ENCODE results near the gene SLC38A5.
"Not testable (repeated sequence)": the region's sequence is repeated elsewhere in the genome, so short reads cannot be mapped to it uniquely, and the experiment has no call there.

SLC38A5 gene

DNA sequence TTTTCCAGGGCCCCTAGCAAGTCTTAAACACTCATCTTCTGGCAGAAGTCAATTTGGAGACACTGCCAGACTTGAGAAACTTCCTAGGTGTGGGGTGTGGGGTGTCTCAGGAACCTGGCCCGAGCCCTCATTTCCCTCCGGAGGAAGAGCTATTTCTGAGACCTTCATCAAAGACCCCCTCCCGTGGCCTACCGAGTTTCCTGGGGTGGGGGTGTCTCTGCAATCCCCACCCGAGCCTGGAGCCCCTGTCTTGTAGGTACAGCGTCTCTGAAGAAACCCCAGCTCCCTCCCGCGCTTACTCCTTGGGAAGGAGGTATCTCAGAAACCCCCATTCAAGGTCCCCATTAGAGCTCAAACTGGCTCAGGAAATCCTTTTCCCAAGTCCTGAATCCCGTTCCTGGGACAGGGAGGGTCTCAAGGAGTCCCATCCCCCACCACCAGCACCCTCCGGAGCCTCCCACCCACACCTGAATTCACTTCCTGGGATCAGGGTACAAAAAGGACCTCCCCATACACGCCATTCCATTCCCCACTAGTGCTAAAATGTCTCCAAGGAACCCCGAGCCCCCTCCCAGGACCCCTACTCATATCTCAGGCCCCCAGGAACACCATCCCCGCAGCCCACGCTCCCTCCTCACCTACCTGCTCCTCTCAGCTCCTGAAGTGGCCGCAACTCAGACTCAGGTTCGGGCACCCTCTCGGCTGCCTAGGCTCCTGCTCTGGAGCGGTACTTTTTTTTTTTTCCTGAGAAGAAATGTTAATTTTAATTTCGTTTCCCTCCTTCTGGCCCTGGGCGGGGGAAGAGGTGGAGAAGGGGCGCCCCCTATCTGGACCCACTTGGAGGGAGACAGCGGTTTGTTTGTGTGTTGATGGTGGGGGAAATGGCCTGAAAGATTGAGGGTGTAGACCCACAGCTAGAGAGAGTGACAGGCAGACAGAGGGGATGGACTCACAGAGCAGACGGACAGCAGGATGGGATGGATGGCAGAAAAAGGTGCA, 1.1 kb downstream of the SLC38A5 start:
- no peak for DNase-seq (ENCODE audit: low read depth, low spot score)

DNA sequence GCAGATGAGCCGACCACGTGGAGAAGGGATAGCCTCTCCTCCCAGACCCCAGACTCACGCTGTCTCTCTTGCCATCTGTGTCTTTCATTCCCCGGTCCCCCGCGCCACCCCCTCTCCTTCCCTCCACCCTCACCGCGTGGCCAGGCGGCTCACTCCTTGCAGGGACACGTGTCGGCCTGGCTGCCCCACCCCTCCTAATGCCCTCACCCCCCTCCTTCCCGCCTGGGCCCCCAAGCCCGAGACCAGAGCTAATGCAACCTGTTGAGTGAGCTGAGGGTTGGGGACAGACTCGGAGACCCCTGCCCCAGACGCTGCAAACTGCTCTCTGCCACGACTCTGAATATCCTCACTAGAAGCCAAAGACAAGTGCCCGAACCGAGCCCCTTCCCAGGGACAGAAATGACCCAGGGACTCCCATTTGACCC, 1.8 kb downstream of the SLC38A5 start:
- no peak for DNase-seq (ENCODE audit: low read depth, low spot score)

DNA sequence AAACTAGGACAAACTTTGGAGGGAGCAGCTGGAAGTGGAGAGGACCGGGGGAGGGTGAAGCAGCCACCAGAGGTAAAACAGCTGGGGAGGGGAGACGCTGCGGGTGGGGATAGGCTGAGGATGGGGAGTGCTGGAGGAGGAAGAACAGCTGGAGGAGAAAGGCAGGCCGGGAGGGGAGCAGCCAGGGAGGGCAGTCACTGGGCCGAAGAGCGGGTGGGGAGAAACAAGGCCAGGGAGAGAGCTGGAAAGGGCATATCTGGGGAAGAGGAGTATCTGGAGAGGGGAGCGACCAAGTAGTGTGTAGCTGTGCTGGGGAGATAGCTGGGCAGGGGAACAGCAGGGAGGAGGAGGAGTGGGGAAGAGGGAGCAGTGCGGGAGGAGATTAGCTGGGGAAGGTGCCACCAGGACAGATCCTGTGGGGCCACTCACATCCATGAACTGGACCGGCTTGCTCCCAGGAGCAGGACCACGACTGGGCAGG, 2.7 kb downstream of the SLC38A5 start:
- DNase-seq (ENCODE audit: low read depth, low spot score) = no peak

DNA sequence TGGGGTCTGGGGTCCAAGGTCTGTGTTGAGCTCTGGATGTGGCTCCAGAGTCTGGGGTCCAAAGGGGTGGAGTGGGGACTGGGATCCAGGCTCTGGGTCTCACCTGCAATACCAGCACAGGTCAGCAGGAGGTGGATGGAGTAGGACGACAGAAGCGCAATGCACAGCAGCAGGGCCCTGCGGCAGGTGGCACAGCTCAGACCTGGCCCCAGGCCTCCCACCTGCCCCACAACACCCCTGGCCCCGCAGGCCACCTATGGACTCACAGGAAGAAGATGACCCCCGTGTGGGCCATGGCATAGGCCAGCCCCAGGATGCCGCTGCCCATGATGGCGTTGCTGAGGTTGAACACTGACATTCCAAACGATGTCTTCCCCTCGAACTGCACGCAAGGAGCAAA, 3.4 kb downstream of the SLC38A5 start:
- no peak for DNase-seq (ENCODE audit: low read depth, low spot score)

DNA sequence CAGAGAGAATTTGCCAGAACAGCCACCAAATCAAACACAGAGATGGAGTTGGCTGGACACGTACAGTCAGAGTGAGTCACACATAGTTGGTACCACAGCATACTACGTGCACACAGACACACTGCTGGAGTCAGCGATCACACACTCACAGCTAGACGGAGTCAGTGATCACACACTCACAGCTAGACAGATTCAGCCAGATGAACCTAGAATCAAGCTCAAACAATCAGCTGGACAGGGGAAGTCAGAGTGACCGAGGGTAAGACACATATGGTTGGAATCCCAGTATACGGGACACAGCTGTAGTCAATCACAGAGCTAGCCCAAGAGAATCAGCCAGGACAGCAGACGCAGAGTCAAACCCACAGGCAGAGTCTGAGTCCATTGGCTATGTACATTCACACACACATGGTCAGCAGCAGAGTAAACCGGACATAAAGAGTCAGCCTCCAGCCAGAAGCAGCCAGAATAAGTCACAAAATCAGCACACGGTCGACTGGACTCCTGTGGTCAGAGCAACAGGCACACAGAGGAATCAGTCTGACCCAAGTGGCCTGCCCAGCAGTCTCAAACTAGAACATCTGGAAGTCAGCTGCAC, 4.6 kb downstream of the SLC38A5 start:
- peak; percentile 82 for DNase-seq (ENCODE audit: low read depth, low spot score)

DNA sequence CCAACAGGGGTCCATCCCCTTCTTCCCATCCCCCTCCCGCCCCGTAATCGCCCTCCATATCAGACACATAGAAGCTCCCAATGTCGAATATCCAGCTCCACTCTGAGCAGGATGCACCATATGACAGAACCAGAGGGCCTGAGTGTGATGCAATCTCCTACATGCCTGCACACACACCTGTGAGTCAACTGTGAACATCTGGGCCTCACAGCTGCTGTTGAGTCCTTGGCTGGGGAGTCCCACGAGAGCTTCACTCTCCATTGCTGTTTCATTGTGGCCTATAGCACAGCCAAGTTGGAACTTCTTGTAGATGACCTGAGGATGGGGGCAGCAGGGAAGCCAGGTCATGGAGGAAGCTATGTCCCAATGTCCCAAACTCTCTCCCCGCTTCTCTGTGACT, 8.2 kb downstream of the SLC38A5 start:
- no peak for DNase-seq (ENCODE audit: low read depth, low spot score)

DNA sequence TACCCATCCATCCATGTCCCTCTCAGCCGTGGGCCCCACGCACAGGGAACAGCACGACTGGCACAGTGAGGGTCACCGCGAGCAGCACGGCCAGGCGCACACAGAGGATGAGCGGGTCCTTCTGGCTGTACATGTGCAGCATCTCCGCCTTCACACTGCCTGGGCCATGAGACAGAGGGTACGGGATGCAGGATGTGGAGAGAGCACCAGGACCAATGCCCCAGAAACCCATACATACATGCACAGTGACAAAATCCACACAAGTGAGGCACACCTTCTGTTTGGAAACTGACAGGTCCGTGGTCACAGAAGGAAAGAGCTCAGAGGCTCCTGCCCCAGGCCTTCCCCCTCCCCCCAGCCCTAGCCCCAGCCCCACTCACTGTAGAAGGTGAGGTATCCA, 9.5 kb downstream of the SLC38A5 start:
- no peak for DNase-seq (ENCODE audit: low read depth, low spot score)

DNA sequence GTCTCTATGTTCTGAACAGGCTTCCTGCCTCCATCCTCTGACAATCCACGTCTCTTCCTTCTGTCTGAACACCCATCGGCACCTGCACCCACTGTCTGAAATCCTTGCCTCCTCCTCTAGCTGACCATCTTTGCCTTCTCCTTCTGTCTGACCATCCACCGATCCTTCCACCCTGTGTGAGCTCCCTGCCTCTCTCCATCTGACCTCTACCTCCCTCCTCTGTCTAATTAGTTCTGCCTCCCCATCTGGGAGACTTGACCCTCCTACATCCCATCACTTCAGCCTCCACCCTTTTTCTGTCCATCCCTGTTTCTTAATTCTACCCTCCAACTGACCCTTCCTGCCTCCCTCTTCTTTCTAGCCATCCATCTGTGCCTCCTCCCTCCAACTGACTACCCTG, 10.0 kb downstream of the SLC38A5 start:
- DNase-seq (ENCODE audit: low read depth, low spot score) = no peak

DNA sequence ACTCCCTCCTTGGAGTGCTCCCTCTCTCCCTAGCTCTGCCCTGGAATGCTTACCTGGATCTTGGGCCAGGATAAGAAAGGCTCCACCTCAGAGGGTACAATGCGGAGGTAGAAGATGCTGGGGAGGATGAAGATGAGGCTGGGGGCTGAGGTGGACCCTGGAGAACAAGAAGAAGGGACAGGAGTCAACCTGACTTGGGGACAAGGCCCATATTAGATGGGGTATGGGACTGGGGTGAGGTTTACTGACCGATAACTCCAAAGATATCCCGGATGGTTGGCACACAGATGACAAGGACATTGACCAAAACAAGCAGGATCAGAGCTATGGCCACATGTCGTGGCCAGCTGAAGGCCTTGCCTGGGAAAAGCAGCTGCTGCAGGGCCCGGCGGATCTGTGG, 10.6 kb downstream of the SLC38A5 start:
- DNase-seq (ENCODE audit: low read depth, low spot score) = no peak

DNA sequence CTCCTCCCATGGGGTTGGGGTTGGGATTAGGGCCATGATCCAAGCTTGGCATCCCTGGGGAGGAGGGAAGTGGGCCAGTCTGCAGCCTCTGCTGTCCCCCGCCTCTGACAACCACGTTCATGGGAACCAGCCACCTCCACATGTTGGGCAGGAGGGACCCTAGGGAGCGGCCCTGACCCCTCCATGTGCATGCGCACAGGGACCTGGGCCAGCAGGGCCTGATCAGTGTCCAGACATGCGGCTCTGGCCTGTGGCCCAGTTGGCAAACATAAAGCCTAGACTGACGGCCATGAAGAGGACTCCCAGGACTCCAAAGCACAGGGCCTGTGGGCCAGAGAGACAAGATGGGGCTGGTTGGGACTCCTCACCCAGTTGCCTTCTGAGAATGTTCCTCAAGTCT, 11.3 kb downstream of the SLC38A5 start:
- no peak for DNase-seq (ENCODE audit: low read depth, low spot score)

DNA sequence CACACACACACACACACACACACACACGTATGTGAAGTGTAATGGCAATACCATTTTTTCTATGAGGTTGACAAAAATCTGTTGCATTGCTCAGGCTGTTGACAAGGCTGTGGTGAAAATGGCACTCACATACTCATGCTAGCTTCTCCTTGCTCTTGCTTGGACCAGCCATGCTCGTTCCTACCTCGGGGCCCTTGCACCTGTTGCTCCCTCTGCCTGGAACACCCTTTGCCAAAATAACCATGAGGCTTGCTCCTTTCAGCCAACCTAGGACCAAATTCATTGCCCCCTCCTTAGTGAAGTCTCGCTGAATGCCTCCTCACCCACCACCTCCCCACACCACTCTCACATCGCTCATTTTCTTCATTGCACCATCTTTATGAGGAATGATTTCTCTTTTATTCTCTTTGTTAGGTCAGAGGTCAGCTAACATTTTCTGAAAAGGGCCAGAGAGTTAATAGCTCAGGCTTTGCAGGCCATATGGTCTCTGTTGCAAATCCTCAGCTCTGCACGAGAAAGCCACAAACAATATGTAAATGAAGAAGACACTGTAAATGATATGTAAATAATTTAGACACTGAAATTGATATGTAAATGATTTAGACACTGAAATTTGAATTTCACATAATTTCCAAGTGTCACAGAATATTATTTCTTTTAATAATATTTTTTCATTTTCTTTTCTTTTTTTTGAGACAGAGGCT, 13.3 kb downstream of the SLC38A5 start:
- DNase-seq (ENCODE audit: low read depth, low spot score) = no peak

DNA sequence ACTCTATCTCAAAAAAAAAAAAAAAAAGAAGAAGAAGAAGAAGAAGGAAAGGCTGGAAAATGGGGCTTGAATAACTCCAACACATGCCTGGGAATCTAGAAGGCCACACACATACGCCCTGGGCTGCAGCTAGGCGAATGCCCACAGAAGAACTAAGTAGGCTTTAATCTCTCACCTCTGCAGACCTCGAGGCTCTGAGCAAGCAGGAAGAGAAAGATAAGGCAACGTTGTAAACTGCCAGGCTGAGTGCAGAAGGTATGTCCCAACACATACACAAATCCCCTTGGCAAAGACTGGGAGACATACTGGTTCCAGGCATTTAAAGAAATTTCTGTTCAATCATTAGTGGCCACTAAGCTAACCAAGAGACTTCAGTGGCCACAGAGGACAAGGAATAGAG, 18.4 kb downstream of the SLC38A5 start:
- DNase-seq (ENCODE audit: low read depth, low spot score) = no peak

DNA sequence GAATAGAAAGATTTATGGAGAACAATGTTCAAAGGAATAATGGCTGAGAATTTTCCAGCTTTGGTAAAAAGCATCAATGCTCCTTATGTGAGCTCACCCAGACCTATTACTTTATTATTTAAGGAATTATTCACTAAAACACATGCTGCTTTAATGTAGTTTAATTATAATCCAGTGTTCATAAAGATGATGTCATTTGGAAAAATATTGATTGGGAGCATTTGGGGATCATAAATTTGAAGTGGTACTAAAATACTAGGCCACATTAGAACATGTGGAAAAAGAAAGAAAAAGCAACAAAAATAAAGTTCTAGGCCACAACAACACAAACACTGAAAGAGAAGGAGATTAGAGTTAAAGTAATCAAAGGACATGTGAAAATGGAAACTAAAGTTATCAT, 20.0 kb downstream of the SLC38A5 start:
- no peak for DNase-seq (ENCODE audit: low read depth, low spot score)

DNA sequence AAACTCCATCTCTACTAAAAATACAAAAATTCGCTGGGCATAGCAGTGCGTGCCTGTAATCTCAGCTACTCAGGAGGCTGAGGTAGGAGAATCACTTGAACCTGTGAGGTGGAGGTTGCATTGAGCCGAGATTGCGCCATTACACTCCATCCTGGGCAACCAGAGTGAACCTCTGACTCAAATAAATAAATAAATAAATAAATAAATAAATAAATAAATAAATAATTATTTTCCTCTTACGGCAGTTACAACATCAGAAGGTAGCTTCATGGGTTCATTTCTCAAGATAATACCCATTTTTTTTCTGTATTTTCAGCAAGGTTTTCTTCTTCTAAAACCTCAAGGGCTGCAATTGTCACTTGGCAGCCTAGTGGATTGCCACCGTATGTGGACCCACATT, 22.9 kb downstream of the SLC38A5 start:
- DNase-seq (ENCODE audit: low read depth, low spot score) = not testable (repeated sequence)

DNA sequence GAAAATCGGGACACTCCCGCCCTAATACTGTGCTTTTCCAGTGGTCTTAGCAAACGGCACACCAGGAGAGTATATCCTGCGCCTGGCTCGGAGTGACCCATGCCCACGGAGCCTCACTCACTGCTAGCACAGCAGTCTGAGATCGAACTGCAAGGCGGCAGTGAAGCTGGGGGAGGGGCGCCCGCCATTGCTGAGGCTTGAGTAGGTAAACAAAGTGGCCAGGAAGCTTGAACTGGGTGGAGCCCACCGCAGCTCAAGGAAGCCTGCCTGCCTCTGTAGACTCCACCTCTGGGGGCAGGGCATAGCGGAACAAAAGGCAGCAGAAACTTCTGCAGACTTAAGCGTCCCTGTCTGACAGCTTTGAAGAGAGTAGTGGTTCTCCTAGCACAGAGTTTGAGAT, 36.3 kb downstream of the SLC38A5 start:
- not testable (repeated sequence) for DNase-seq (ENCODE audit: low read depth, low spot score)

DNA sequence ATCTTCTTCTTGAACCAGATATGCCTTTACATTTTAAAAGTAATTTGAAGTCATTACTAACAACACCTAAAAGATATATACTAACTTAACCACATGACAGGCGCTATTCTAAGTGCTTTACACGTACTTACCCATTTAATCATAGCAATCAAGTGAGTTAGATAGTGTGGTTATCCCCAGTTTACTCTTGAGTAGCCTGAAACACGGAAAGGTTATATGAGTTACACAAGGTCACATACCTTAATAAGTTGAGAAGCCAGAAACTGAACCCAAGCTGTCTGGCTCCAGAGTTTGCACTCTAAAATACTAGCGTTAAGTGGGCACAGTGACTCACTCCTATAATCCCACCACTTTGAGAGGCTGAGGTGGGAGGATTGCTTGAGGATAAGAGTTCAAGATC, 39.9 kb downstream of the SLC38A5 start:
- DNase-seq (ENCODE audit: low read depth, low spot score) = not testable (repeated sequence)

DNA sequence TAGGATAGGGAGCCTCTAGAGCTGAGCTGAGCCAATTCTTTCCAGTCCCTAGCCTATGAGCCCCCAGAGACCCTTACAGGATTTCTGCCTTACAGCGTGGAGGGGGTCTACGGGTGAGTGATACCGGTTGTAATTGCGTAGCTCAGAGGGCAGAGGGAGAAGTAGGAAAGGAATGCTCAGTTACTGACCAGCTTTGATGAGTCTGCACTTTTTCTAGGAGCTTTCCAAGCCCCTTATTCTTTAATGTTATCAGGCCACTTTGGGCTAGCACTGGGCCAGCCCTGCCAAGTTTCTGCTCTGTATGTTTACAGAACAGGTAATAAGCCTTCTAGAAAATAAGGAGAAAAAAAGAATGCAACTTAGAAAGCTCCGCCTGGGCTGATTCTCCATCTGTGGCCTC, 40.5 kb downstream of the SLC38A5 start:
- DNase-seq (ENCODE audit: low read depth, low spot score) = not testable (repeated sequence)

DNA sequence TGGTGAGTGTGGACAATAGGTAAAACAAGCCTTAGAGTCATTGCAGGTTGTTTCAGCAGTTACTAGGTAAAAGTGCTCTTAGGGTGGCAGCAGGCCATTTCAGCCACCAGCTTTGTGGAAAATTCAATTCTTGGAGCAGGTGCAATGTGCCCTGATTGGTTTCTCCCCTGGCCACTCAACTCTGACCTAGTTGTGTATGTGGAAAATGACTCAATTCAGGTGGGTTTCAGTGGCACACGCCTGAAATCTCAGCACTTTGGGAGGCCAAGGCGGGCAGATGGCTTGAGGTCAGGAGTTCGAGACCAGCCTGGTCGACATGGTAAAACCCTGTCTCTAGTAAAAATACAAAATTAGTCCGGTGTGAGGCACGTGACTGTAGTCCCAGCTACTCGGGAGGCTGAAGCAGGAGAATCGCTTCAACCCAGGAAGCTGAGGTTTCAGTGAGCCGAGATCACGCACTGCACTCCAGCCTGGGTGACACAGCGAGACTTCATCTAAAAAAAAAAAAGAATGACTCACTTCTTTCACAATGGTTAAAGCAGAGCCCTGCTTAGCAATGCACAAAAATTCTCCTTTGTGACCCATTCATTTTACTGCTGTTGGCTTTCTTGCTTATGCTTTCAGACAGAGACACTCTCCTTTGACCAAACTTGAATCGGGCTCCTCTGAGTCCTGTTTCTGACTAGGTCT, 42.9 kb downstream of the SLC38A5 start:
- DNase-seq (ENCODE audit: low read depth, low spot score) = not testable (repeated sequence)

DNA sequence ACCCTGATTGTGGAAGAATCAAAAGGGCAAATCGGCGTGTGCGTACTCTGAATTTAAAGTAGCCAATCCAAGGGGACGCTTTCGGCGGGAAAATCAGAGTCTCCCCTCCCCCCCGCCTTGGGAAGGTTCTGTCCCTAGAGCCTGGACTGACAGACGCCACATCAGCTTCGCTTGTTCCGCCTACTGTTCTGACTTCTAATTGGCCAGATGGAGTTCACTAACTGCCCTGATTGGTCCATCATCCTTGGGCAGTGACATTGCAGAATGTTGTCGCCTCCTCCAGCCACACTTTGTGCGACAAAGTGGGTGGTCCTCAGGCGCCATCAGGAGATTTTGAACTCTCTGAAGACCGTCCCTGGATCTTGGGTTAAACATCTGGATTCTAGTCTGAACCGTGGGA, 58.2 kb downstream of the SLC38A5 start, which contains the start of gene SSX4B:
SSX4B (minus strand) TSS at position 101 of the 400 bp plus-strand sequence. CDS start 588 bp downstream, outside the sequence.
- DNase-seq (ENCODE audit: low read depth, low spot score) = not testable (repeated sequence)

All from astrocyte of the hippocampus (primary cell).